Kidney epithelial cell (primary cell): ENCODE measurements around the gene PCDHB5. TPM values are rescaled to one million over a fixed set of nuclear protein-coding genes. Genes with fewer than 3 reads are reported as not detected.
"Not testable (repeated sequence)": the region's sequence is repeated elsewhere in the genome, so short reads cannot be mapped to it uniquely, and the experiment has no call there.

Experiments used
- DNase-seq: peaks from one replicate; pipeline ENCODE4 v3.0.0-alpha.2; 2010; ENCODE audit warnings: low read depth
- H3K27me3 ChIP-seq: 2 replicates; pipeline ENCODE4 v1.6.0; 2011; ENCODE audit warnings: low read length; ENCODE audit not compliant: control insufficient read depth, insufficient read depth
- H3K36me3 ChIP-seq: 2 replicates; pipeline ENCODE4 v1.5.1; 2011; ENCODE audit warnings: low read length; ENCODE audit not compliant: control insufficient read depth, insufficient read depth
- H3K4me3 ChIP-seq: 2 replicates; pipeline ENCODE4 v1.5.1; 2011; ENCODE audit warnings: low read depth, mild to moderate bottlenecking, control low read depth, low read length
- CTCF ChIP-seq: IDR thresholded peaks from 2 replicates; pipeline ENCODE4 v1.5.1; 2011; ENCODE audit warnings: mild to moderate bottlenecking, moderate library complexity, low read length, control low read depth, inconsistent platforms; ENCODE audit not compliant: insufficient read depth, poor library complexity, severe bottlenecking
- total RNA-seq: library from RNA; depleted of rRNA; stranded (reverse); fragments of >200 nt; gene quantifications from 2 replicates; pipeline ENCODE4 v1.2.3, GENCODE V29; 2015

Gene PCDHB5
- total RNA-seq, 1 donor from 2014 or later: 3.1 TPM

GRCh38 chr5:141155540-141156374 is 20.8 kb downstream of the PCDHB5 start:
- Histone ChIP-seq H3K4me3 (no peak overlapping the region), H3K36me3 (no peaks in the 10 kb centered on the region), H3K27me3 (no peaks in the 10 kb centered on the region)
- no peak for TF ChIP-seq CTCF
- no peak for DNase-seq

GRCh38 chr5:141157356-141157755 is 22.4 kb downstream of the PCDHB5 start:
- H3K4me3 ChIP-seq, H3K36me3 ChIP-seq, DNase-seq, H3K27me3 ChIP-seq: not testable (repeated sequence)

- not testable (repeated sequence) for H3K27me3 ChIP-seq, DNase-seq, H3K4me3 ChIP-seq, H3K36me3 ChIP-seq
These were observed 22.9 kb downstream of the PCDHB5 start for GRCh38 chr5:141157901-141158300.

DNA sequence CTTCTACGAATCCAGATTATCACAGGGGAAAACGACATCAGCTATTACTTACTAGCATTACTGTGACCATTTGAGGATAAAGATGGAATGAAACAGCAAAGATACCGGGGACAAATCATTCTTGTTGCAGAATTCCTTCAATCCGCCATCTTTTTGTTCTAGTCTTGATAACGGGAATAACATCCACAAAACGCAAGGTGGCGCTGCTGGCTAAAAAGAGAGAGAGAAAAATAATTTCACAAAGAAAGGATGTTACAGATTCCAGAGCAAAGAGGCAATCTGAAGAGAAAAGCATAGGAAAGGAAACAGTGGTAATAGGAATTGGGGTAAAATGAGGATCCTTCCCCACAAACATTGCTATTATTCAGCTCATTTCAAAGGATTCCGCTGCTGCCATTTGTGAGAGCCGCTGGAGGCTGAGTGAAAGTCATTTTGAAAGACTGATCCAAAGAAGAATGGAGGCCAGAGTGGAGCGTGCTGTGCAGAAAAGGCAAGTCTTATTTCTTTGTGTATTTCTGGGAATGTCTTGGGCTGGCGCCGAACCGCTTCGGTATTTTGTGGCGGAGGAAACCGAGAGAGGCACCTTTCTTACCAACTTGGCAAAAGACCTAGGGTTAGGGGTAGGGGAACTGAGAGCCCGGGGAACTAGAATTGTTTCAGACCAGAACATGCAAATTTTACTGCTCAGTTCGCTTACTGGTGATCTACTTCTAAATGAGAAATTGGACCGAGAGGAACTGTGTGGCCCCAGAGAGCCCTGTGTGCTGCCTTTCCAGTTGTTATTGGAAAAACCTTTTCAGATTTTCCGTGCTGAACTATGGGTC is 37.6 kb downstream of the PCDHB5 start, which contains the start of gene PCDHB7:
PCDHB7 (plus strand) TSS at position 264 of the 824 bp plus-strand sequence; CDS start at position 456, 192 bp downstream.
- Histone ChIP-seq H3K36me3 (no peaks in the 10 kb centered on the region), H3K27me3 (no peaks in the 10 kb centered on the region), H3K4me3 (no peak within 1 kb of the TSS)
- no peak for DNase-seq
- TF ChIP-seq CTCF: peak; percentile 25

DNA sequence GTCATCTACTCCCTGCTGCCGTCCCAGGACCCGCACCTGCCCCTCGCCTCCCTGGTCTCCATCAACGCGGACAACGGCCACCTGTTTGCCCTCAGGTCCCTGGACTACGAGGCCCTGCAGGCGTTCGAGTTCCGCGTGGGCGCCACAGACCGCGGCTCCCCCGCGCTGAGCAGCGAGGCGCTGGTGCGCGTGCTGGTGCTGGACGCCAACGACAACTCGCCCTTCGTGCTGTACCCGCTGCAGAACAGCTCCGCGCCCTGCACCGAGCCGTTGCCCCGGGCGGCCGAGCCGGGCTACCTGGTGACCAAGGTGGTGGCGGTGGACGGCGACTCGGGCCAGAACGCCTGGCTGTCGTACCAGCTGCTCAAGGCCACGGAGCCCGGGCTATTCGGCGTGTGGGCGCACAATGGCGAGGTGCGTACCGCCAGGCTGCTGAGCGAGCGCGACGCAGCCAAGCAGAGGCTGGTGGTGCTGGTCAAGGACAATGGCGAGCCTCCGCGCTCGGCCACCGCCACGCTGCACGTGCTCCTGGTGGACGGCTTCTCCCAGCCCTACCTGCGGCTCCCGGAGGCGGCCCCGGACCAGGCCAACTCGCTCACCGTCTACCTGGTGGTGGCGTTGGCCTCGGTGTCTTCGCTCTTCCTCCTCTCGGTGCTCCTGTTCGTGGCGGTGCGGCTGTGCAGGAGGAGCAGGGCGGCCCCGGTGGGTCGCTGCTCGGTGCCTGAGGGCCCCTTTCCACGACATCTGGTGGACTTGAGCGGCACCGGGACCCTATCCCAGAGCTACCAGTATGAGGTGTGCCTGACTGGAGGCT is 39.5 kb downstream of the PCDHB5 start:
- H3K4me3 ChIP-seq, H3K27me3 ChIP-seq, H3K36me3 ChIP-seq, DNase-seq: not testable (repeated sequence)

GRCh38 chr5:141175933-141176332 is 40.9 kb downstream of the PCDHB5 start:
- no peaks in the 10 kb centered on the region for H3K36me3 ChIP-seq
- TF ChIP-seq CTCF: no peak
- no peak for DNase-seq
- H3K27me3 ChIP-seq: no peaks in the 10 kb centered on the region
- H3K4me3 ChIP-seq: no peak overlapping the region

- H3K36me3 ChIP-seq, DNase-seq, H3K27me3 ChIP-seq, H3K4me3 ChIP-seq: not testable (repeated sequence)
These were observed 42.7 kb downstream of the PCDHB5 start, which contains the start of gene PCDHB8 for GRCh38 chr5:141177577-141178191. PCDHB8 (plus strand) TSS chr5:141177790; CDS start chr5:141178035, 245 bp downstream.

GRCh38 chr5:141179371-141179770 is 44.4 kb downstream of the PCDHB5 start:
- not testable (repeated sequence) for DNase-seq, H3K36me3 ChIP-seq, H3K27me3 ChIP-seq, H3K4me3 ChIP-seq

DNA sequence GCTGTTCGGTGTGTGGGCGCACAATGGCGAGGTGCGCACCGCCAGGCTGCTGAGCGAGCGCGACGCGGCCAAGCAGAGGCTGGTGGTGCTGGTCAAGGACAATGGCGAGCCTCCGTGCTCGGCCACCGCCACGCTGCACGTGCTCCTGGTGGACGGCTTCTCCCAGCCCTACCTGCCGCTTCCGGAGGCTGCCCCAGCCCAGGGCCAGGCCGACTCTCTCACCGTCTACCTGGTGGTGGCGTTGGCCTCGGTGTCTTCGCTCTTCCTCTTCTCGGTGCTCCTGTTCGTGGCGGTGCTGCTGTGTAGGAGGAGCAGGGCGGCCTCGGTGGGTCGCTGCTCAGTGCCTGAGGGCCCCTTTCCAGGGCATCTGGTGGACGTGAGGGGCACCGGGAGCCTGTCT is 44.9 kb downstream of the PCDHB5 start:
- not testable (repeated sequence) for DNase-seq, H3K36me3 ChIP-seq, H3K4me3 ChIP-seq, H3K27me3 ChIP-seq
